ENCODE results near the gene SLC29A4. TPM values are rescaled to one million over a fixed set of nuclear protein-coding genes. Genes with fewer than 3 reads are reported as not detected.

SLC29A4 gene
- total RNA-seq, 1 experiment from 2014 or later: 24.5 TPM

GRCh38 chr7:5300366-5300765, 17.6 kb downstream of the SLC29A4 start:
- TF ChIP-seq TCF7L2 (IDR thresholded peaks at IDR 0.05; ENCODE audit: borderline replicate concordance, extremely low read depth, insufficient read depth, insufficient read length) (no peak), JUND (IDR thresholded peaks at IDR 0.05) (no peak), ELF1 (IDR thresholded peaks at IDR 0.05; ENCODE audit: borderline replicate concordance, low read depth) (no peak), YY1 (IDR thresholded peaks at IDR 0.05; ENCODE audit: extremely low read depth, insufficient replicate concordance, low read depth, low read length) (no peak), EGR1 (IDR thresholded peaks at IDR 0.05; ENCODE audit: low read depth) (no peak), FOSL1 (IDR thresholded peaks at IDR 0.05; ENCODE audit: low read depth) (no peak)
- TF ChIP-seq, protein P1, sequence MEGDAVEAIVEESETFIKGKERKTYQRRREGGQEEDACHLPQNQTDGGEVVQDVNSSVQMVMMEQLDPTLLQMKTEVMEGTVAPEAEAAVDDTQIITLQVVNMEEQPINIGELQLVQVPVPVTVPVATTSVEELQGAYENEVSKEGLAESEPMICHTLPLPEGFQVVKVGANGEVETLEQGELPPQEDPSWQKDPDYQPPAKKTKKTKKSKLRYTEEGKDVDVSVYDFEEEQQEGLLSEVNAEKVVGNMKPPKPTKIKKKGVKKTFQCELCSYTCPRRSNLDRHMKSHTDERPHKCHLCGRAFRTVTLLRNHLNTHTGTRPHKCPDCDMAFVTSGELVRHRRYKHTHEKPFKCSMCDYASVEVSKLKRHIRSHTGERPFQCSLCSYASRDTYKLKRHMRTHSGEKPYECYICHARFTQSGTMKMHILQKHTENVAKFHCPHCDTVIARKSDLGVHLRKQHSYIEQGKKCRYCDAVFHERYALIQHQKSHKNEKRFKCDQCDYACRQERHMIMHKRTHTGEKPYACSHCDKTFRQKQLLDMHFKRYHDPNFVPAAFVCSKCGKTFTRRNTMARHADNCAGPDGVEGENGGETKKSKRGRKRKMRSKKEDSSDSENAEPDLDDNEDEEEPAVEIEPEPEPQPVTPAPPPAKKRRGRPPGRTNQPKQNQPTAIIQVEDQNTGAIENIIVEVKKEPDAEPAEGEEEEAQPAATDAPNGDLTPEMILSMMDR (IDR thresholded peaks at IDR 0.05 in 2 of 3, conservative IDR thresholded peaks at IDR 0.05 in 1 of 3; ENCODE audit: borderline replicate concordance in 1 of 3, insufficient read depth in 1 of 3, low read depth in 2 of 3, low read length in 2 of 3): no peak
- Histone ChIP-seq H3K4me3 (replicated peaks in 1 of 2; ENCODE audit: low read depth in 1 of 2, low read length in 2 of 2) (no peak overlapping the region), H4K20me1 (ENCODE audit: insufficient read depth) (no peaks in the 10 kb centered on the region), H3K4me2 (ENCODE audit: low read length) (no peak overlapping the region), H3K4me1 (ENCODE audit: control insufficient read depth in 1 of 2, insufficient read depth in 2 of 2, low read length in 2 of 2) (no peaks in the 10 kb centered on the region), H3K79me2 (ENCODE audit: insufficient read depth, low read length) (no peaks in the 10 kb centered on the region), H2AFZ (ENCODE audit: low read depth, low read length, poor library complexity, severe bottlenecking) (no peak overlapping the region), H3K9ac (ENCODE audit: low read length) (no peak overlapping the region), H3K27ac (ENCODE audit: low read depth, low read length) (no peak overlapping the region), H3K27me3 (ENCODE audit: insufficient read depth, low read length) (no peaks in the 10 kb centered on the region), H3K9me3 (ENCODE audit: control insufficient read depth in 1 of 2, insufficient read depth in 1 of 2, low read depth in 1 of 2, low read length in 2 of 2) (no peaks in the 10 kb centered on the region), H3K9me2 (ENCODE audit: insufficient read depth) (no peaks in the 10 kb centered on the region), H3K36me3 (ENCODE audit: control insufficient read depth in 1 of 2, insufficient read depth in 2 of 2, low read length in 2 of 2) (no peaks in the 10 kb centered on the region; a peak in 1 of 4 replicates)
- DNase-seq (ENCODE audit: low read depth, low spot score): no peak
- no peak for ATAC-seq
- no TSS peak for BruUV-seq (replicated peaks)
- intact Hi-C loops (cut with micrococcal nuclease): no loop called here
- CTCF ChIA-PET: no interaction called here
- RAD21 ChIA-PET (ENCODE audit: low non-redundant PET in 1 of 2, low total read pairs in 2 of 2, uncharacterized antibody in 2 of 2, unreplicated experiment in 2 of 2): no interaction called here
- POLR2A ChIA-PET: interaction anchor here (0.6 kb wide), 1 partner anchor 13 kb away, joined by 4 read pairs; no protein-coding TSS in a partner anchor

DNA sequence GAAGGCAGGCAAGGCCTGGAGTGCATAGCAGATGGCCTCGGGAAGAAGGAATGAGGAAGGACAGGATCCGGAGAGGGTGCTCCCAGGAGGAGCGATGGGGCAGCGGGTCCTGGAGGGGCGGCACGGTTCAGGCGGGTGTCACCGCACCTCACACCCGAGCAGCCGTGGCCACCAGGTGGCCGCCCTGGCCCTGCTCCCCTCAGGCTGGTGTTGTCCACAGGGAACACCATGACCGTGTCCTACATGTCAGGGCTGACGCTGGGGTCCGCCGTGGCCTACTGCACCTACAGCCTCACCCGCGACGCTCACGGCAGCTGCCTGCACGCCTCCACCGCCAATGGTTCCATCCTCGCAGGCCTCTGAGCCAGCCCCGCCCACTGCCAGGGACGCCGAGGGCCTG, 19.8 kb downstream of the SLC29A4 start:
- TF ChIP-seq ZFX (IDR thresholded peaks at IDR 0.05) (no peak), CBX3 (IDR thresholded peaks at IDR 0.05; ENCODE audit: low read depth) (no peak)
- TF ChIP-seq, protein P1 (IDR thresholded peaks at IDR 0.05 in 2 of 3, conservative IDR thresholded peaks at IDR 0.05 in 1 of 3; ENCODE audit: borderline replicate concordance in 1 of 3, insufficient read depth in 1 of 3, low read depth in 2 of 3, low read length in 2 of 3): peak in 1 of 3 experiments; percentile 19; a peak in 1 of 6 replicates
- no TSS peak for BruUV-seq (replicated peaks)
- H3K27ac ChIP-seq (ENCODE audit: low read depth, low read length): no peak overlapping the region

More for the DNA sequence above, 19.8 kb downstream of the SLC29A4 start:
- ChIA-PET RAD21 (ENCODE audit: low non-redundant PET in 1 of 2, low total read pairs in 2 of 2, uncharacterized antibody in 2 of 2, unreplicated experiment in 2 of 2) (no interaction called here), POLR2A (no interaction called here), CTCF (no interaction called here)
- no peaks in the 10 kb centered on the region for H3K27me3 ChIP-seq (ENCODE audit: insufficient read depth, low read length)
- ATAC-seq (no peak), DNase-seq (ENCODE audit: low read depth, low spot score) (no peak)
- no peaks in the 10 kb centered on the region for H3K9me3 ChIP-seq (ENCODE audit: control insufficient read depth in 1 of 2, insufficient read depth in 1 of 2, low read depth in 1 of 2, low read length in 2 of 2)
- H4K20me1 ChIP-seq (ENCODE audit: insufficient read depth): no peaks in the 10 kb centered on the region
- H3K4me3 ChIP-seq (replicated peaks in 1 of 2; ENCODE audit: low read depth in 1 of 2, low read length in 2 of 2): no peak overlapping the region
- H2AFZ ChIP-seq (ENCODE audit: low read depth, low read length, poor library complexity, severe bottlenecking): no peak overlapping the region
- H3K36me3 ChIP-seq (ENCODE audit: control insufficient read depth in 1 of 2, insufficient read depth in 2 of 2, low read length in 2 of 2): no peaks in the 10 kb centered on the region; a peak in 1 of 4 replicates
- H3K4me1 ChIP-seq (ENCODE audit: control insufficient read depth in 1 of 2, insufficient read depth in 2 of 2, low read length in 2 of 2): no peaks in the 10 kb centered on the region
- H3K4me2 ChIP-seq (ENCODE audit: low read length): no peak overlapping the region
- no peak overlapping the region for H3K9ac ChIP-seq (ENCODE audit: low read length)
- no peaks in the 10 kb centered on the region for H3K79me2 ChIP-seq (ENCODE audit: insufficient read depth, low read length)
- no peaks in the 10 kb centered on the region for H3K9me2 ChIP-seq (ENCODE audit: insufficient read depth)
- intact Hi-C loops (cut with micrococcal nuclease): no loop called here
